Fibroblast of lung (primary cell): ENCODE measurements around the gene USP24. TPM values are rescaled to one million over a fixed set of nuclear protein-coding genes. Genes with fewer than 3 reads are reported as not detected.

Experiments used
- DNase-seq, 2 donors: peaks; one replicate each; pipeline versions ENCODE4 v3.0.0 to v3.0.0-alpha.2; 2010; ENCODE audit warnings: low read depth in 2 of 2
- H2AFZ ChIP-seq: 2 replicates; pipeline ENCODE4 v1.5.1; 2012; ENCODE audit warnings: low read length, control low read depth, inconsistent platforms
- H3K27ac ChIP-seq: 2 replicates; pipeline ENCODE4 v1.5.1; 2011; ENCODE audit warnings: low read length, control low read depth; ENCODE audit not compliant: insufficient read depth
- H3K27me3 ChIP-seq: 2 replicates; pipeline ENCODE4 v1.5.1; 2011; ENCODE audit warnings: mild to moderate bottlenecking, low read length; ENCODE audit not compliant: control insufficient read depth, insufficient read depth
- H3K36me3 ChIP-seq: 2 replicates; pipeline ENCODE4 v1.5.1; 2011; ENCODE audit warnings: low read length; ENCODE audit not compliant: control insufficient read depth, insufficient read depth
- H3K4me1 ChIP-seq: 2 replicates; pipeline ENCODE4 v1.5.1; 2011; ENCODE audit warnings: low read length; ENCODE audit not compliant: control insufficient read depth, insufficient read depth; ENCODE audit errors: extremely low read depth
- H3K4me2 ChIP-seq: 2 replicates; pipeline ENCODE4 v1.5.1; 2011; ENCODE audit warnings: low read length, control low read depth; ENCODE audit not compliant: insufficient read depth; ENCODE audit errors: extremely low read depth
- H3K4me3 ChIP-seq, 4 experiments: fragments of 200-600 bp in 1 of 4; sonication (generic) in 1 of 4; replicated peaks in 1 of 4; 2 replicates each; pipeline ENCODE4 v1.5.1; 2011 to 2016; ENCODE audit warnings: low read length in 4 of 4, low read depth in 3 of 4, mild to moderate bottlenecking in 3 of 4, control low read depth in 2 of 4, inconsistent platforms in 1 of 4, mixed read lengths in 1 of 4; ENCODE audit not compliant: insufficient read depth in 1 of 4; ENCODE audit errors: control extremely low read depth in 1 of 4
- H3K79me2 ChIP-seq: 2 replicates; pipeline ENCODE4 v1.5.1; 2012; ENCODE audit warnings: mild to moderate bottlenecking, low read length, inconsistent platforms; ENCODE audit not compliant: control insufficient read depth, insufficient read depth
- H3K9ac ChIP-seq: 2 replicates; pipeline ENCODE4 v1.5.1; 2011; ENCODE audit warnings: mild to moderate bottlenecking, low read length, control low read depth; ENCODE audit not compliant: insufficient read depth
- H3K9me3 ChIP-seq: 2 replicates; pipeline ENCODE4 v1.5.1; 2012; ENCODE audit warnings: low read depth, low read length; ENCODE audit not compliant: control insufficient read depth, insufficient read depth
- H4K20me1 ChIP-seq: 2 replicates; pipeline ENCODE4 v1.5.1; 2011; ENCODE audit warnings: low read length; ENCODE audit not compliant: control insufficient read depth, insufficient read depth; ENCODE audit errors: extremely low read depth
- EZH2 ChIP-seq: IDR thresholded peaks from 2 replicates; pipeline ENCODE4 v1.5.1; 2012; ENCODE audit warnings: low read length, control low read depth, mild to moderate bottlenecking; ENCODE audit errors: missing control alignments
- polyA plus RNA-seq, 2 donors: library from polyadenylated mRNA; depleted of rRNA in 1 of 2; stranded (reverse) in 1 of 2; unstranded in 1 of 2; fragments of >200 nt; gene quantifications; 2 replicates each; pipeline ENCODE4 v1.2.1, GENCODE V29; 2011 to 2012; ENCODE audit warnings: missing spikeins in 1 of 2
- total RNA-seq: library from RNA; depleted of rRNA; stranded (reverse); fragments of >200 nt; gene quantifications from 2 replicates; pipeline ENCODE4 v1.2.1, GENCODE V29; 2014
- TF ChIP-seq, protein P1 (sequence below), 2 donors: IDR thresholded peaks in 1 of 2; conservative IDR thresholded peaks in 1 of 2; 1 replicate in 1 of 2; 2 replicates in 1 of 2; pipeline ENCODE4 v1.5.1; 2011 to 2012; ENCODE audit warnings: low read length in 2 of 2, control low read depth in 1 of 2, inconsistent platforms in 1 of 2, low read depth in 1 of 2, mild to moderate bottlenecking in 1 of 2

The USP24 gene
- total and polyA plus RNA-seq, 2 donors (not counting 1 experiment from before 2014, with no cell fraction given), result 16.4 to 63.9 TPM

DNA sequence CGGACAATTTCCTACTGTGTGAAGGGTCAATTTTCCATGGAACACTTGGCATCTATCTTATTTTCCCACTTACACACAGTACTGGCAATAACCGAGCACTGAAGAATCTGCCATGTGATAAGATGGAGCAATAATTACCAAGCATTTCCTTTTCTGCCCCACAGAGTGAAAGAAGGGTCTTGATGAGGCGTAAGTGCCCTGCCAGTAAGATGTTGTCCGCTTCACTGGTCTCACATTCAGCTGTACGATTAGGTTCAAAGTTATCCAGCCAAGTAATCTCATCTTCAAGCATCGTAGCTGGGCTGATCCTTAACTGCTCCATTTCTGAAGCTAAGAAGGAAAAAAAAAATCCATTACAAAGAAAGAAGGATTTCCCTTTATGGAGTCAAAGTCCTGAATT, 108.1 kb downstream of the USP24 start:
- no peak for TF ChIP-seq EZH2
- TF ChIP-seq, protein P1, sequence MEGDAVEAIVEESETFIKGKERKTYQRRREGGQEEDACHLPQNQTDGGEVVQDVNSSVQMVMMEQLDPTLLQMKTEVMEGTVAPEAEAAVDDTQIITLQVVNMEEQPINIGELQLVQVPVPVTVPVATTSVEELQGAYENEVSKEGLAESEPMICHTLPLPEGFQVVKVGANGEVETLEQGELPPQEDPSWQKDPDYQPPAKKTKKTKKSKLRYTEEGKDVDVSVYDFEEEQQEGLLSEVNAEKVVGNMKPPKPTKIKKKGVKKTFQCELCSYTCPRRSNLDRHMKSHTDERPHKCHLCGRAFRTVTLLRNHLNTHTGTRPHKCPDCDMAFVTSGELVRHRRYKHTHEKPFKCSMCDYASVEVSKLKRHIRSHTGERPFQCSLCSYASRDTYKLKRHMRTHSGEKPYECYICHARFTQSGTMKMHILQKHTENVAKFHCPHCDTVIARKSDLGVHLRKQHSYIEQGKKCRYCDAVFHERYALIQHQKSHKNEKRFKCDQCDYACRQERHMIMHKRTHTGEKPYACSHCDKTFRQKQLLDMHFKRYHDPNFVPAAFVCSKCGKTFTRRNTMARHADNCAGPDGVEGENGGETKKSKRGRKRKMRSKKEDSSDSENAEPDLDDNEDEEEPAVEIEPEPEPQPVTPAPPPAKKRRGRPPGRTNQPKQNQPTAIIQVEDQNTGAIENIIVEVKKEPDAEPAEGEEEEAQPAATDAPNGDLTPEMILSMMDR (conservative IDR thresholded peaks at IDR 0.05 in 1 of 2, IDR thresholded peaks at IDR 0.05 in 1 of 2; ENCODE audit: low read depth in 1 of 2, low read length in 2 of 2), result no peak
- H3K4me2 ChIP-seq, result no peak overlapping the region
- H2AFZ ChIP-seq, result no peak overlapping the region
- H3K9me3 ChIP-seq, result no peaks in the 10 kb centered on the region
- no peak for DNase-seq
- no peak overlapping the region for H3K9ac ChIP-seq
- H3K4me1 ChIP-seq, result no peaks in the 10 kb centered on the region
- H3K27me3 ChIP-seq, result no peaks in the 10 kb centered on the region
- no peak overlapping the region for H3K4me3 ChIP-seq
- peaks cover 9% of the 10 kb centered on the region for H3K36me3 ChIP-seq
- H3K27ac ChIP-seq, result no peak overlapping the region
- no peaks in the 10 kb centered on the region for H4K20me1 ChIP-seq
- H3K79me2 ChIP-seq, result no peaks in the 10 kb centered on the region

DNA sequence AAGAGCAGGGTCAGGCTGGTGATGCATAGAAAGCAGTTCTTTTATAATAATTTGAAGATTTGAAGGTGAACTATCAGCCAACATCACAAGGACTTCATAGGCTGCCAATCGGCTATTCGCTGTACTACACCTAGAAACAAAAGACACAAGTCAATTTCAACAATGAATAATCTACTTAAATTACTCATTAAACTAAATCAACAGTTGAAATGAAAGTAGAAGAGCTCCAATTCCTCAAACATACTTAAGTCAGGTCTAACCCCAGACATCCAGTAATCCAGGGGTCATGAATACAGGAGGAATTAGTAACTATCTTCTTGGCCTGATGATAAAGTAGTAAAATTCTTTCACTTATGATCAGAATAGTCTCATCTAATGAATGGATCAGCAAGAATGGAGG, 111.3 kb downstream of the USP24 start:
- H3K9me3 ChIP-seq, result no peaks in the 10 kb centered on the region
- peaks cover 14% of the 10 kb centered on the region for H3K36me3 ChIP-seq
- no peaks in the 10 kb centered on the region for H3K4me1 ChIP-seq
- no peak overlapping the region for H3K4me3 ChIP-seq
- no peak overlapping the region for H3K9ac ChIP-seq
- TF ChIP-seq, protein P1 (conservative IDR thresholded peaks at IDR 0.05 in 1 of 2, IDR thresholded peaks at IDR 0.05 in 1 of 2; ENCODE audit: low read depth in 1 of 2, low read length in 2 of 2), result no peak
- no peak for TF ChIP-seq EZH2
- no peaks in the 10 kb centered on the region for H3K79me2 ChIP-seq
- H4K20me1 ChIP-seq, result no peaks in the 10 kb centered on the region
- H3K27ac ChIP-seq, result no peak overlapping the region
- H3K4me2 ChIP-seq, result no peak overlapping the region
- no peaks in the 10 kb centered on the region for H3K27me3 ChIP-seq
- no peak overlapping the region for H2AFZ ChIP-seq
- DNase-seq, result no peak

DNA sequence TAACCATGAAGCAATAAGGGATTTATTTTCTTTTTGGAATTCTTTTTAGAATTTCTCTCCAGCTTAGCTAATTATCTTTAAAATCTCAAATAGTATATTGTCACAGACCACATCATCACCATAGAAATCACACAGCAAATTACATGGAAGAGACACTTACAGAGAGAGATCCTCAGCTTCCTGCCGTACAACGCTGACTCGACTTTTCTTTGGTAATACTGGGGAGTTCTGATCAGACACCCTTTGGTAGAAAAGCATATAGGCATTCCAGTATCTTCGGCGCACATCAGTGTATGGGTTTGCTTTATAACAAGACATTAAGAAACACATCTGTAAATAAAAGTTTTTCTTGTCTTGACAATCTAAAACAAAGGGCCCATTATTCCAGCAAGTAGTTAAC, 120.1 kb downstream of the USP24 start:
- Histone ChIP-seq H3K36me3 (peaks cover 6% of the 10 kb centered on the region), H3K79me2 (no peaks in the 10 kb centered on the region), H3K4me3 (no peak overlapping the region), H3K27me3 (no peaks in the 10 kb centered on the region), H3K4me1 (no peaks in the 10 kb centered on the region), H3K9me3 (no peaks in the 10 kb centered on the region), H2AFZ (no peak overlapping the region), H4K20me1 (no peaks in the 10 kb centered on the region), H3K9ac (no peak overlapping the region), H3K27ac (no peak overlapping the region), H3K4me2 (no peak overlapping the region)
- no peak for TF ChIP-seq EZH2
- TF ChIP-seq, protein P1 (conservative IDR thresholded peaks at IDR 0.05 in 1 of 2, IDR thresholded peaks at IDR 0.05 in 1 of 2; ENCODE audit: low read depth in 1 of 2, low read length in 2 of 2), result no peak
- DNase-seq, result no peak
